ENCODE data around the gene NEUROD4.

The NEUROD4 gene

GRCh38 chr12:54997929-54998522 is 21.7 kb upstream of the NEUROD4 start:
- in situ Hi-C loops (cut with MboI; ENCODE audit: low sequenced_read_pairs), result no loop called here

- in situ Hi-C loops (cut with MboI; ENCODE audit: low sequenced_read_pairs), result no loop called here
These were observed 20.7 kb upstream of the NEUROD4 start for GRCh38 chr12:54998958-54999510.

GRCh38 chr12:55001198-55001868 is 18.4 kb upstream of the NEUROD4 start:
- in situ Hi-C loops (cut with MboI; ENCODE audit: low sequenced_read_pairs), result no loop called here

GRCh38 chr12:55002355-55002754 is 17.4 kb upstream of the NEUROD4 start:
- in situ Hi-C loops (cut with MboI; ENCODE audit: low sequenced_read_pairs), result no loop called here

- in situ Hi-C loops (cut with MboI; ENCODE audit: low sequenced_read_pairs), result no loop called here
These were observed 10.7 kb upstream of the NEUROD4 start for GRCh38 chr12:55008944-55009585.

GRCh38 chr12:55017416-55017925 is 2.3 kb upstream of the NEUROD4 start:
- in situ Hi-C loops (cut with MboI; ENCODE audit: low sequenced_read_pairs), result no loop called here

- in situ Hi-C loops (cut with MboI; ENCODE audit: low sequenced_read_pairs), result no loop called here
These were observed 4.8 kb downstream of the NEUROD4 start for GRCh38 chr12:55024575-55024974.

- in situ Hi-C loops (cut with MboI; ENCODE audit: low sequenced_read_pairs), result no loop called here
These were observed 5.7 kb downstream of the NEUROD4 start for GRCh38 chr12:55025508-55025907.

- in situ Hi-C loops (cut with MboI; ENCODE audit: low sequenced_read_pairs), result no loop called here
These were observed 14.4 kb downstream of the NEUROD4 start for GRCh38 chr12:55034218-55034617.

GRCh38 chr12:55036326-55037115 is 16.7 kb downstream of the NEUROD4 start:
- in situ Hi-C loops (cut with MboI; ENCODE audit: low sequenced_read_pairs), result no loop called here

- in situ Hi-C loops (cut with MboI; ENCODE audit: low sequenced_read_pairs), result no loop called here
These were observed 17.7 kb downstream of the NEUROD4 start for GRCh38 chr12:55037351-55037987.

GRCh38 chr12:55039395-55040354 is 19.9 kb downstream of the NEUROD4 start:
- in situ Hi-C loops (cut with MboI; ENCODE audit: low sequenced_read_pairs), result no loop called here

GRCh38 chr12:55041345-55042055 is 21.7 kb downstream of the NEUROD4 start:
- in situ Hi-C loops (cut with MboI; ENCODE audit: low sequenced_read_pairs), result no loop called here

GRCh38 chr12:55043542-55043941 is 23.8 kb downstream of the NEUROD4 start:
- in situ Hi-C loops (cut with MboI; ENCODE audit: low sequenced_read_pairs), result no loop called here

GRCh38 chr12:55044135-55044534 is 24.4 kb downstream of the NEUROD4 start:
- in situ Hi-C loops (cut with MboI; ENCODE audit: low sequenced_read_pairs), result no loop called here

- in situ Hi-C loops (cut with MboI; ENCODE audit: low sequenced_read_pairs), result no loop called here
These were observed 29.9 kb downstream of the NEUROD4 start for GRCh38 chr12:55049676-55050075.

- in situ Hi-C loops (cut with MboI; ENCODE audit: low sequenced_read_pairs), result no loop called here
These were observed 31.6 kb downstream of the NEUROD4 start for GRCh38 chr12:55051197-55051947.

- in situ Hi-C loops (cut with MboI; ENCODE audit: low sequenced_read_pairs), result no loop called here
These were observed 37.7 kb downstream of the NEUROD4 start for GRCh38 chr12:55057481-55057880.
